HCT116 (cell line): ENCODE data around the gene ATP1A2. TPM values are rescaled to one million over a fixed set of nuclear protein-coding genes. Genes with fewer than 3 reads are reported as not detected.

Experiments used
- ATAC-seq: fragments of 200-7000 bp; cut with Tn5 transposase; 2 replicates; pipeline ENCODE4 v1.9.1; 2020; ENCODE audit warnings: mild to moderate bottlenecking, moderate library complexity
- BruUV-seq: library from RNA; stranded (reverse); fragments of 400-500 nt; replicated peaks from 2 replicates; lab custom pipeline; 2021; lab: Mats Ljungman, UMichigan
- CTCF ChIA-PET: fragments of 300-600 bp; sonication (Branson Sonifier 250); formaldehyde crosslinking; loops from one replicate; lab custom pipeline; 2021; ENCODE audit warnings: antibody characterized with exemption; lab: Charles Lee
- POLR2A ChIA-PET: fragments of 300-600, 350-600 bp; sonication (Branson Sonifier 250); formaldehyde crosslinking; loops from one replicate; lab custom pipeline; 2021; ENCODE audit warnings: antibody characterized with exemption; lab: Charles Lee
- RAD21 ChIA-PET, 2 experiments: fragments of 300-600 bp; sonication (Branson Sonifier 250); formaldehyde crosslinking; loops; one replicate each; lab custom pipeline; 2023; ENCODE audit warnings: low total read pairs in 2 of 2; ENCODE audit not compliant: uncharacterized antibody in 2 of 2, unreplicated experiment in 2 of 2, low non-redundant PET in 1 of 2; lab: Charles Lee
- DNase-seq: peaks from one replicate; pipeline ENCODE4 v3.0.0-alpha.2; 2010; ENCODE audit warnings: low read depth, low spot score
- H2AFZ ChIP-seq: fragments of 200-600 bp; shearing (Covaris generic), sonication (generic); 2 replicates; pipeline ENCODE4 v1.6.1; 2017; ENCODE audit warnings: low read depth, mixed run types, mixed read lengths, antibody characterized with exemption, low read length; ENCODE audit not compliant: poor library complexity, severe bottlenecking
- H3K27ac ChIP-seq: 2 replicates; pipeline ENCODE4 v1.5.1; 2012; ENCODE audit warnings: low read depth, low read length
- H3K27me3 ChIP-seq: fragments of 200-600 bp; sonication (generic); 2 replicates; pipeline ENCODE4 v1.6.1; 2016; ENCODE audit warnings: mixed run types, low read length, mixed read lengths; ENCODE audit not compliant: insufficient read depth
- H3K36me3 ChIP-seq, 2 experiments: fragments of 200-500 bp in 1 of 2; fragments of 200-600 bp in 1 of 2; sonication (Bioruptor generic) in 1 of 2; sonication (generic) in 1 of 2; 2 replicates each; pipeline versions ENCODE4 v1.5.1 to v1.6.1; 2014 to 2016; ENCODE audit warnings: low read length in 2 of 2, inconsistent platforms in 1 of 2, mixed read lengths in 1 of 2, mixed run types in 1 of 2; ENCODE audit not compliant: insufficient read depth in 2 of 2, control insufficient read depth in 1 of 2
- H3K4me1 ChIP-seq, 2 experiments: fragments of 200-600 bp in 1 of 2; sonication (generic) in 1 of 2; 2 replicates each; pipeline versions ENCODE4 v1.5.1 to v1.6.1; 2012 to 2017; ENCODE audit warnings: low read length in 2 of 2, inconsistent platforms in 1 of 2, mild to moderate bottlenecking in 1 of 2, mixed read lengths in 1 of 2, mixed run types in 1 of 2, moderate library complexity in 1 of 2; ENCODE audit not compliant: insufficient read depth in 2 of 2, control insufficient read depth in 1 of 2
- H3K4me2 ChIP-seq: fragments of 200-600 bp; sonication (generic); 2 replicates; pipeline ENCODE4 v1.6.1; 2017; ENCODE audit warnings: mixed run types, low read length, mixed read lengths
- H3K4me3 ChIP-seq, 2 experiments: fragments of 200-600 bp in 1 of 2; sonication (generic) in 1 of 2; replicated peaks in 1 of 2; 2 replicates each; pipeline ENCODE4 v1.5.1; 2011 to 2016; ENCODE audit warnings: low read length in 2 of 2, control low read depth in 1 of 2, low read depth in 1 of 2, mild to moderate bottlenecking in 1 of 2, mixed read lengths in 1 of 2, mixed run types in 1 of 2
- H3K79me2 ChIP-seq: fragments of 200-600 bp; sonication (generic); 2 replicates; pipeline ENCODE4 v1.6.1; 2017; ENCODE audit warnings: mild to moderate bottlenecking, mixed run types, low read length, moderate library complexity, mixed read lengths; ENCODE audit not compliant: insufficient read depth
- H3K9ac ChIP-seq: fragments of 200-600 bp; sonication (generic); 2 replicates; pipeline ENCODE4 v1.6.1; 2016; ENCODE audit warnings: low read length, mixed read lengths
- H3K9me2 ChIP-seq: fragments of 200-600 bp; sonication (generic), shearing (Covaris generic); 2 replicates; pipeline ENCODE4 v1.6.1; 2017; ENCODE audit warnings: mixed run types, mild to moderate bottlenecking, moderate library complexity; ENCODE audit not compliant: insufficient read depth
- H3K9me3 ChIP-seq, 2 experiments: fragments of 200-500 bp in 1 of 2; fragments of 200-600 bp in 1 of 2; sonication (Bioruptor generic) in 1 of 2; sonication (generic) in 1 of 2; 2 replicates each; pipeline ENCODE4 v1.6.1; 2014 to 2017; ENCODE audit warnings: low read length in 2 of 2, mixed read lengths in 2 of 2, inconsistent platforms in 1 of 2, low read depth in 1 of 2, mild to moderate bottlenecking in 1 of 2, mixed run types in 1 of 2, moderate library complexity in 1 of 2; ENCODE audit not compliant: control insufficient read depth in 1 of 2, insufficient read depth in 1 of 2
- H4K20me1 ChIP-seq: fragments of 200-600 bp; sonication (generic), shearing (Covaris generic); 2 replicates; pipeline ENCODE4 v1.6.1; 2017; ENCODE audit warnings: mixed run types, mild to moderate bottlenecking, moderate library complexity; ENCODE audit not compliant: insufficient read depth
- JUND ChIP-seq: IDR thresholded peaks from 2 replicates; pipeline ENCODE4 v1.6.1; 2012
- intact Hi-C: fragments of 100-400 bp; cut with micrococcal nuclease; formaldehyde crosslinking; loops from 2 replicates; pipeline ENCODE4 v1.10.0; 2022
- total RNA-seq: library from RNA; stranded (reverse); gene quantifications from one replicate; pipeline ENCODE4 v1.2.1, GENCODE V29; 2021; ENCODE audit not compliant: unreplicated experiment
- TF ChIP-seq, protein P1 (sequence below), 3 experiments: fragments of 200-600 bp in 1 of 3; sonication (generic) in 1 of 3; IDR thresholded peaks in 2 of 3; conservative IDR thresholded peaks in 1 of 3; 2 replicates each; pipeline ENCODE4 v1.5.1; 2012 to 2017; ENCODE audit warnings: low read depth in 2 of 3, low read length in 2 of 3, antibody characterized with exemption in 1 of 3, borderline replicate concordance in 1 of 3, control low read depth in 1 of 3, mild to moderate bottlenecking in 1 of 3, mixed read lengths in 1 of 3, mixed run types in 1 of 3, moderate library complexity in 1 of 3; ENCODE audit not compliant: insufficient read depth in 1 of 3

Gene ATP1A2
- total RNA-seq, 1 experiment from 2014 or later = not detected

DNA sequence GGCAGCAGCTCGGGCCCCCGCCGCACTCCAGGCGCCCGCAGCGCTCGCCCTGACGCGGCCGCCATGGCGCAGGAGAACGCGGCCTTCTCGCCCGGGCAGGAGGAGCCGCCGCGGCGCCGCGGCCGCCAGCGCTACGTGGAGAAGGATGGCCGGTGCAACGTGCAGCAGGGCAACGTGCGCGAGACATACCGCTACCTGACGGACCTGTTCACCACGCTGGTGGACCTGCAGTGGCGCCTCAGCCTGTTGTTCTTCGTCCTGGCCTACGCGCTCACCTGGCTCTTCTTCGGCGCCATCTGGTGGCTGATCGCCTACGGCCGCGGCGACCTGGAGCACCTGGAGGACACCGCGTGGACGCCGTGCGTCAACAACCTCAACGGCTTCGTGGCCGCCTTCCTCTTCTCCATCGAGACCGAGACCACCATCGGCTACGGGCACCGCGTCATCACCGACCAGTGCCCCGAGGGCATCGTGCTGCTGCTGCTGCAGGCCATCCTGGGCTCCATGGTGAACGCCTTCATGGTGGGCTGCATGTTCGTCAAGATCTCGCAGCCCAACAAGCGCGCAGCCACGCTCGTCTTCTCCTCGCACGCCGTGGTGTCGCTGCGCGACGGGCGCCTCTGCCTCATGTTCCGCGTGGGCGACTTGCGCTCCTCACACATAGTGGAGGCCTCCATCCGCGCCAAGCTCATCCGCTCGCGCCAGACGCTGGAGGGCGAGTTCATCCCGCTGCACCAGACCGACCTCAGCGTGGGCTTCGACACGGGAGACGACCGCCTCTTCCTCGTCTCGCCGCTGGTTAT, 31.4 kb upstream of the ATP1A2 start (continued):
- TF ChIP-seq, protein P1, sequence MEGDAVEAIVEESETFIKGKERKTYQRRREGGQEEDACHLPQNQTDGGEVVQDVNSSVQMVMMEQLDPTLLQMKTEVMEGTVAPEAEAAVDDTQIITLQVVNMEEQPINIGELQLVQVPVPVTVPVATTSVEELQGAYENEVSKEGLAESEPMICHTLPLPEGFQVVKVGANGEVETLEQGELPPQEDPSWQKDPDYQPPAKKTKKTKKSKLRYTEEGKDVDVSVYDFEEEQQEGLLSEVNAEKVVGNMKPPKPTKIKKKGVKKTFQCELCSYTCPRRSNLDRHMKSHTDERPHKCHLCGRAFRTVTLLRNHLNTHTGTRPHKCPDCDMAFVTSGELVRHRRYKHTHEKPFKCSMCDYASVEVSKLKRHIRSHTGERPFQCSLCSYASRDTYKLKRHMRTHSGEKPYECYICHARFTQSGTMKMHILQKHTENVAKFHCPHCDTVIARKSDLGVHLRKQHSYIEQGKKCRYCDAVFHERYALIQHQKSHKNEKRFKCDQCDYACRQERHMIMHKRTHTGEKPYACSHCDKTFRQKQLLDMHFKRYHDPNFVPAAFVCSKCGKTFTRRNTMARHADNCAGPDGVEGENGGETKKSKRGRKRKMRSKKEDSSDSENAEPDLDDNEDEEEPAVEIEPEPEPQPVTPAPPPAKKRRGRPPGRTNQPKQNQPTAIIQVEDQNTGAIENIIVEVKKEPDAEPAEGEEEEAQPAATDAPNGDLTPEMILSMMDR (IDR thresholded peaks at IDR 0.05 in 2 of 3, conservative IDR thresholded peaks at IDR 0.05 in 1 of 3; ENCODE audit: borderline replicate concordance in 1 of 3, insufficient read depth in 1 of 3, low read depth in 2 of 3, low read length in 2 of 3) = peak; percentile 72 to 76 (median 74)

DNA sequence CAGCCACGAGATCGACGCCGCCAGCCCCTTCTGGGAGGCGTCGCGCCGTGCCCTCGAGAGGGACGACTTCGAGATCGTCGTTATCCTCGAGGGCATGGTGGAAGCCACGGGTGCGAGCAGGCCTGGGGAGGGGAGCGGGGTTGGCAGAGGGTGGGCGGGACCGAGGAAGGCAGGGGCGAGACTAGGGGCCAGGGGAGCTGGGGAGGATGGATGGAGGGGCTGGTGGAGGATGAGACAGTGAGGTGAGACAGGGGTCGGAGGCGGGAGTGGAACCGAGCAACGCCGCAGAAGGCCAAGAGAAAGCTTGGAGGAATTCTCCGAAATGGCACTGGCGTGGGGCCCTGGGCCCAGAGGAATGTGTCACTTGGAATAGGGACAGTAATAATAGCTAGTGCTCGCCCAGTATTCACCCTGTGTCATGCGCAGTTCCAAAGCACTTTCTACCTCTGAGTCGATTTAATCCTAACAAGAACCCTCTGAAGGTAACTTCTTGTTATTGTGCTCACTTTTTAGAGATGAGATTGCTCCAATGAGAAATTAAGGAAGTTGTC, 30.7 kb upstream of the ATP1A2 start:
- no peak overlapping the region for H3K9ac ChIP-seq
- H3K27me3 ChIP-seq = peaks cover 19% of the 10 kb centered on the region
- no peaks in the 10 kb centered on the region for H3K79me2 ChIP-seq
- no peak for ATAC-seq
- no peaks in the 10 kb centered on the region for H3K9me3 ChIP-seq
- intact Hi-C loops = no loop called here
- no peaks in the 10 kb centered on the region for H3K9me2 ChIP-seq
- no peak for DNase-seq
- CTCF ChIA-PET = interaction anchor here (1.0 to 3.8 kb wide), 11 partner anchors 9 to 323 kb away, joined by 3 to 30 read pairs (median 10); partner anchors contain the start of gene IGSF8
- no peaks in the 10 kb centered on the region for H4K20me1 ChIP-seq
- H3K27ac ChIP-seq = no peak overlapping the region
- H3K4me2 ChIP-seq = no peak overlapping the region
- H2AFZ ChIP-seq = no peak overlapping the region
- TF ChIP-seq JUND = no peak
- no TSS peak for BruUV-seq
- no peaks in the 10 kb centered on the region; a peak in 1 of 4 replicates for H3K4me1 ChIP-seq
- RAD21 ChIA-PET = no interaction called here
- no peak overlapping the region for H3K4me3 ChIP-seq
- POLR2A ChIA-PET = no interaction called here
- H3K36me3 ChIP-seq = no peaks in the 10 kb centered on the region
